Thymus (tissue), 11 donors: ENCODE results near the gene DOCK4. TPM values are rescaled to one million over a fixed set of nuclear protein-coding genes. Genes with fewer than 3 reads are reported as not detected.

ENCODE experiments used
- DNase-seq, 9 donors: peaks; one replicate each; pipeline ENCODE4 v3.0.0-alpha.2; 2013; ENCODE audit warnings: low spot score in 9 of 9, low read depth in 6 of 9, missing footprints in 1 of 9
- H3K27ac ChIP-seq, 2 donors: one replicate each; pipeline ENCODE4 v1.5.1; 2013; ENCODE audit warnings: control low read depth in 1 of 2, low read depth in 1 of 2, low read length in 1 of 2, mild to moderate bottlenecking in 1 of 2, moderate library complexity in 1 of 2
- H3K27me3 ChIP-seq, 2 donors: one replicate each; pipeline ENCODE4 v1.5.1; 2013; ENCODE audit warnings: low read length in 1 of 2; ENCODE audit not compliant: control insufficient read depth in 2 of 2, insufficient read depth in 1 of 2
- H3K36me3 ChIP-seq, 2 donors: one replicate each; pipeline ENCODE4 v1.5.1; 2013; ENCODE audit warnings: low read length in 1 of 2, mild to moderate bottlenecking in 1 of 2, moderate library complexity in 1 of 2; ENCODE audit not compliant: control insufficient read depth in 2 of 2, insufficient read depth in 2 of 2
- H3K4me1 ChIP-seq, 2 donors: one replicate each; pipeline ENCODE4 v1.5.1; 2013; ENCODE audit warnings: low read length in 2 of 2; ENCODE audit not compliant: control insufficient read depth in 2 of 2, insufficient read depth in 2 of 2
- H3K4me3 ChIP-seq, 2 donors: one replicate each; pipeline ENCODE4 v1.5.1; 2013; ENCODE audit warnings: low read length in 2 of 2, control low read depth in 1 of 2, mild to moderate bottlenecking in 1 of 2
- H3K9me3 ChIP-seq, 2 donors: one replicate each; pipeline ENCODE4 v1.5.1; 2013; ENCODE audit warnings: low read length in 1 of 2, mild to moderate bottlenecking in 1 of 2; ENCODE audit not compliant: control insufficient read depth in 2 of 2, insufficient read depth in 1 of 2
- WGBS: extraction: QIAGEN DNeasy Blood & Tissue Kit; methylation state at CpG from one replicate; pipeline ENCODE4 v1.1.7; 2013; 5-methylcytosine and 5-hydroxymethylcytosine counted together
- polyA plus RNA-seq: library from polyadenylated mRNA; stranded (reverse); fragments of 200-250 nt; gene quantifications from one replicate; pipeline ENCODE4 v1.2.3, GENCODE V29; 2013
- total RNA-seq: library from RNA; stranded (reverse); fragments of 120-200 nt; gene quantifications from one replicate; pipeline ENCODE4 v1.2.4, GENCODE V29; 2013
- donor health status: healthy.

The DOCK4 gene
- total and polyA plus RNA-seq, 2 donors = 3.5 to 4.7 TPM

GRCh38 chr7:112173568-112173905 is 32.7 kb downstream of the DOCK4 start:
- H3K4me1 ChIP-seq = no peaks in the 10 kb centered on the region
- H3K27me3 ChIP-seq = no peaks in the 10 kb centered on the region
- no peak overlapping the region for H3K4me3 ChIP-seq
- no peak overlapping the region for H3K27ac ChIP-seq
- no peaks in the 10 kb centered on the region for H3K9me3 ChIP-seq
- DNase-seq = no peak
- H3K36me3 ChIP-seq = no peaks in the 10 kb centered on the region
- WGBS = 91% methylated on average over 4 of the region's 4 CpGs

GRCh38 chr7:112172870-112173567 is 33.2 kb downstream of the DOCK4 start:
- Histone ChIP-seq H3K9me3 (no peaks in the 10 kb centered on the region), H3K27ac (no peak overlapping the region), H3K27me3 (no peaks in the 10 kb centered on the region), H3K4me3 (no peak overlapping the region), H3K4me1 (no peaks in the 10 kb centered on the region), H3K36me3 (no peaks in the 10 kb centered on the region)
- DNase-seq = no peak
- WGBS = 84% methylated on average over 8 of the region's 8 CpGs

GRCh38 chr7:112171673-112172072 is 34.5 kb downstream of the DOCK4 start:
- 93% methylated on average over 1 of the region's 1 CpG for WGBS
- H3K9me3 ChIP-seq = no peaks in the 10 kb centered on the region
- H3K27ac ChIP-seq = no peak overlapping the region
- no peak for DNase-seq
- H3K4me3 ChIP-seq = no peak overlapping the region
- no peaks in the 10 kb centered on the region for H3K36me3 ChIP-seq
- no peaks in the 10 kb centered on the region for H3K4me1 ChIP-seq
- no peaks in the 10 kb centered on the region for H3K27me3 ChIP-seq

- Histone ChIP-seq H3K27me3 (no peaks in the 10 kb centered on the region), H3K9me3 (no peaks in the 10 kb centered on the region), H3K4me3 (no peak overlapping the region), H3K27ac (no peak overlapping the region), H3K36me3 (no peaks in the 10 kb centered on the region), H3K4me1 (no peaks in the 10 kb centered on the region)
- no peak for DNase-seq
- whole genome bisulfite sequencing = 93% methylated on average over 2 of the region's 2 CpGs
These were observed 37.3 kb downstream of the DOCK4 start for GRCh38 chr7:112168915-112169314.

- 97% methylated on average over 3 of the region's 3 CpGs for WGBS
- no peak overlapping the region for H3K4me3 ChIP-seq
- H3K27ac ChIP-seq = no peak overlapping the region
- H3K27me3 ChIP-seq = no peaks in the 10 kb centered on the region
- H3K36me3 ChIP-seq = no peaks in the 10 kb centered on the region
- no peak for DNase-seq
- H3K9me3 ChIP-seq = no peaks in the 10 kb centered on the region
- H3K4me1 ChIP-seq = no peaks in the 10 kb centered on the region
These were observed 39.1 kb downstream of the DOCK4 start for GRCh38 chr7:112167147-112167546.

- 91% methylated on average over 6 of the region's 6 CpGs for WGBS
- no peaks in the 10 kb centered on the region for H3K27me3 ChIP-seq
- no peak for DNase-seq
- H3K27ac ChIP-seq = no peak overlapping the region
- H3K4me3 ChIP-seq = no peak overlapping the region
- no peaks in the 10 kb centered on the region for H3K9me3 ChIP-seq
- H3K4me1 ChIP-seq = no peaks in the 10 kb centered on the region
- H3K36me3 ChIP-seq = no peaks in the 10 kb centered on the region
These were observed 43.3 kb downstream of the DOCK4 start for GRCh38 chr7:112162784-112163506.

- Histone ChIP-seq H3K36me3 (no peaks in the 10 kb centered on the region), H3K9me3 (no peaks in the 10 kb centered on the region), H3K4me3 (no peak overlapping the region), H3K4me1 (no peaks in the 10 kb centered on the region), H3K27ac (no peak overlapping the region), H3K27me3 (no peaks in the 10 kb centered on the region)
- 83% methylated on average over 2 of the region's 2 CpGs for WGBS
- DNase-seq = no peak
These were observed 43.9 kb downstream of the DOCK4 start for GRCh38 chr7:112162142-112162766.

- Histone ChIP-seq H3K9me3 (no peaks in the 10 kb centered on the region), H3K4me3 (no peak overlapping the region), H3K4me1 (no peaks in the 10 kb centered on the region), H3K27ac (no peak overlapping the region), H3K36me3 (no peaks in the 10 kb centered on the region), H3K27me3 (no peaks in the 10 kb centered on the region)
- WGBS = 94% methylated on average over 3 of the region's 3 CpGs
- DNase-seq = no peak
These were observed 44.7 kb downstream of the DOCK4 start for GRCh38 chr7:112161253-112162141.

- Histone ChIP-seq H3K4me1 (no peaks in the 10 kb centered on the region), H3K36me3 (no peaks in the 10 kb centered on the region), H3K9me3 (no peaks in the 10 kb centered on the region), H3K27me3 (no peaks in the 10 kb centered on the region), H3K4me3 (no peak overlapping the region), H3K27ac (no peak overlapping the region)
- no peak for DNase-seq
- WGBS = 95% methylated on average over 7 of the region's 7 CpGs
These were observed 45.4 kb downstream of the DOCK4 start for GRCh38 chr7:112160771-112161150.
